ENCODE measurements around the gene ZNF274.
"Not testable (repeated sequence)": the region's sequence is repeated elsewhere in the genome, so short reads cannot be mapped to it uniquely, and the experiment has no call there.

The ZNF274 gene

DNA sequence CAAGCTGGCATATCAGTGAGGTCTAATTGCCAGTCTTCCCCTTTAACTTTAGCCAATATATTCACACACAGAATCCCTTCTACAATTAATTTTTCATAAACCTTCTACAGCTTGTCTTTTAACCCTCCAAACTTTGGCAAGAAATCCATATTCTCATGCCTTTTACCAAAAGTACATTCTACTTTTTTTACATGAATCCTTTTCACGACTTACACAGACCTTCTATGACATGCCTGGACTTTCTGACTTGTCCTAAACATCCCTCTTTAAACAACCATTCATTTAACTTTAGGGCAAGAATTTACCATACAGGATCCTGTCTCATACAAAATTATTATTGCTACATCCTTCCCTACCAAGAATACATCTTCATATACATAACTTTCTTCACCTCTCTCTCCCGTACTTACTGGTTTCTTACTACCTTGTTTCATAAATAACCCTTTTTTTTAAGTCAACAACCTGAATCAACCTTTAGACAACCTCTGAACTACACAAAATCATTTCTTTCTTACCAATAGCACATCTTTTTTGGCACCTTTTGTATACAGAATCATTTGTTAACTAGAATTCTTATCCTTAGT is 69.3 kb downstream of the ZNF274 start:
- Histone ChIP-seq H3K4me3 (ENCODE audit: low read depth, low read length) (peak overlapping the region; percentile 42; the same call in 1 of the 2 replicates), H3K36me3 (ENCODE audit: control insufficient read depth, insufficient read depth, low read length) (peaks cover 95% of the 10 kb centered on the region)

DNA sequence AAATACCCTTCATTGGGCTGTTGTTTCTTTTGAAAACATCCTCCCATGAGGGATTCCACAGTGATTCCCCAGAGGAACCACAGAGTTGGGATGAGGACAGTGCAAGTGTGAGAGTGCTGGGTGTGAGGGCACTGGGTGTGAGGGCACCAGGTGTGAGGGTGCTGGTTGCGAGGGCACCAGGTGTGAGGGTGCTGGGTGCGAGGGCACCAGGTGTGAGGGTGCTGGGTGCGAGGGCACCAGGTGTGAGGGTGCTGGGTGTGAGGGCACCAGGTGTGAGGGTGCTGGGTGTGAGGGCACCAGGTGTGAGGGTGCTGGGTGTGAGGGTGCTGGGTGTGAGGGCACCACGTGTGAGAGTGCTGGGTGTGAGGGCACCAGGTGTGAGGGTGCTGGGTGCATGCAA is 75.4 kb downstream of the ZNF274 start:
- H3K36me3 ChIP-seq (ENCODE audit: control insufficient read depth, insufficient read depth, low read length) = peaks cover 95% of the 10 kb centered on the region
- H3K27ac ChIP-seq (ENCODE audit: low read depth, low read length); H3K4me1 ChIP-seq (ENCODE audit: control insufficient read depth, insufficient read depth, low read length); H3K27me3 ChIP-seq (ENCODE audit: control insufficient read depth, insufficient read depth, low read length); H3K9ac ChIP-seq (ENCODE audit: low read depth, low read length): not testable (repeated sequence)
- H3K4me3 ChIP-seq (ENCODE audit: low read depth, low read length) = peak overlapping the region; percentile 38; the same call in 1 of the 2 replicates
- peaks cover 98% of the 10 kb centered on the region for H3K9me3 ChIP-seq (ENCODE audit: control insufficient read depth, insufficient read depth, low read length)

More for the DNA sequence above, 69.3 kb downstream of the ZNF274 start:
- no peak overlapping the region for H3K9ac ChIP-seq (ENCODE audit: low read depth, low read length)
- H3K27ac ChIP-seq (ENCODE audit: low read depth, low read length) = no peak overlapping the region
- H3K4me1 ChIP-seq (ENCODE audit: control insufficient read depth, insufficient read depth, low read length) = no peaks in the 10 kb centered on the region
- no peaks in the 10 kb centered on the region for H3K27me3 ChIP-seq (ENCODE audit: control insufficient read depth, insufficient read depth, low read length)
- peaks cover 95% of the 10 kb centered on the region for H3K9me3 ChIP-seq (ENCODE audit: control insufficient read depth, insufficient read depth, low read length)

DNA sequence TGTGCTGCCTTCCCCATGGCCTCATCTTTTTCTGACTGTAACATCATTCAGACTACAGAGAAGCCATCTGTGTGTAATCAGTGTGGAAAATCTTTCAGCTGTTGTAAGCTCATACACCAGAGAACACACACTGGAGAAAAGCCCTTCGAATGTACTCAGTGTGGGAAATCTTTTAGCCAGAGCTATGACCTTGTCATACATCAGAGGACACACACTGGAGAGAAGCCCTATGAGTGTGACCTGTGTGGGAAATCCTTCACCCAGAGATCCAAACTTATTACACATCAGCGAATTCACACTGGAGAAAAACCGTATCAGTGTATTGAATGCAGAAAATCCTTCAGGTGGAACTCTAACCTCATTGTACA is 78.7 kb downstream of the ZNF274 start:
- Histone ChIP-seq H3K36me3 (ENCODE audit: control insufficient read depth, insufficient read depth, low read length) (peaks cover 87% of the 10 kb centered on the region), H3K27me3 (ENCODE audit: control insufficient read depth, insufficient read depth, low read length) (no peaks in the 10 kb centered on the region), H3K27ac (ENCODE audit: low read depth, low read length) (no peak overlapping the region), H3K9ac (ENCODE audit: low read depth, low read length) (no peak overlapping the region), H3K4me3 (ENCODE audit: low read depth, low read length) (peak overlapping the region; percentile 36; the same call in 1 of the 2 replicates), H3K4me1 (ENCODE audit: control insufficient read depth, insufficient read depth, low read length) (no peaks in the 10 kb centered on the region), H3K9me3 (ENCODE audit: control insufficient read depth, insufficient read depth, low read length) (peaks cover 98% of the 10 kb centered on the region)

- Histone ChIP-seq H3K4me3 (ENCODE audit: low read depth, low read length) (peak overlapping the region; percentile 36), H3K36me3 (ENCODE audit: control insufficient read depth, insufficient read depth, low read length) (peaks cover 81% of the 10 kb centered on the region), H3K27me3 (ENCODE audit: control insufficient read depth, insufficient read depth, low read length) (no peaks in the 10 kb centered on the region), H3K9me3 (ENCODE audit: control insufficient read depth, insufficient read depth, low read length) (peaks cover 97% of the 10 kb centered on the region), H3K27ac (ENCODE audit: low read depth, low read length) (no peak overlapping the region), H3K9ac (ENCODE audit: low read depth, low read length) (no peak overlapping the region), H3K4me1 (ENCODE audit: control insufficient read depth, insufficient read depth, low read length) (no peaks in the 10 kb centered on the region)
These were observed 79.4 kb downstream of the ZNF274 start for GRCh38 chr19:58261968-58262921.

- Histone ChIP-seq H3K27me3 (ENCODE audit: control insufficient read depth, insufficient read depth, low read length) (no peaks in the 10 kb centered on the region), H3K9ac (ENCODE audit: low read depth, low read length) (no peak overlapping the region), H3K4me3 (ENCODE audit: low read depth, low read length) (peak overlapping the region; percentile 36), H3K4me1 (ENCODE audit: control insufficient read depth, insufficient read depth, low read length) (no peaks in the 10 kb centered on the region), H3K9me3 (ENCODE audit: control insufficient read depth, insufficient read depth, low read length) (peaks cover 90% of the 10 kb centered on the region), H3K27ac (ENCODE audit: low read depth, low read length) (no peak overlapping the region), H3K36me3 (ENCODE audit: control insufficient read depth, insufficient read depth, low read length) (peaks cover 74% of the 10 kb centered on the region)
These were observed 80.0 kb downstream of the ZNF274 start for GRCh38 chr19:58262922-58263296.

Data from HUES48 (cell line).